GM15510 (cell line): ENCODE measurements around the gene KDSR.

Experiments
- POLR2A ChIP-seq: IDR thresholded peaks from 3 replicates; pipeline ENCODE4 v1.6.1; 2011; ENCODE audit warnings: borderline replicate concordance; ENCODE audit not compliant: insufficient read length; ENCODE audit errors: extremely low read depth

KDSR gene

DNA sequence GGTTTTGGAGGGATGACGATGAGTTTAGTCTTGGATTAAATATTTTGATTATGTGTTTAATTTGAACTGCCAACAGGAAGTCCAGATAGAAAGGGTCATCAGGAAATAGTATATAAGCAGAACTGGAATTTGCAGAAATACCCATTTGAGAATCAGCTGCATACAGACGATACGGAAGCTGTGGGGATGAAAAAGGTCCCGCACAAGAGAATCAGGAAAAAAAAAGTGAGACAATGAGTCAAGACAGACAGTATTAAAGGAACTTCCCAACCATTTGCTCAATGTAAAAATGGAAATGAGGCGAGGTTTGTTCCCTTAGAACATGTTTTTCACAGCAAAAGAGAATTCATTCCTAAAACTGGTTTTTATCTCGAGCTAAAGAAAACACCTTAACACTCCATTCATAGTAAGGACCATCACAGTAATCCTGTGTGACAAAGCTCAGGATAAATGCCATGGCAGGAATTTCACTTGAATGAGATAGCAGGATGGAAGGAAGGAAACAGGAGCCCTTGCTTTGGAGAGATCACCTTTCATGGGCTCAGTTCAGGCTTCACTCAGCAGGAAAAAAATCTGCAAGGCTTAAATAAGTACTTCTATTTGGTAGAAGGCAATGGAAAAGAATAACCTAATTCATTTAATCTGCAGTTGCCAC lies 76.7 kb downstream of the KDSR start:
- no peak for TF ChIP-seq POLR2A

DNA sequence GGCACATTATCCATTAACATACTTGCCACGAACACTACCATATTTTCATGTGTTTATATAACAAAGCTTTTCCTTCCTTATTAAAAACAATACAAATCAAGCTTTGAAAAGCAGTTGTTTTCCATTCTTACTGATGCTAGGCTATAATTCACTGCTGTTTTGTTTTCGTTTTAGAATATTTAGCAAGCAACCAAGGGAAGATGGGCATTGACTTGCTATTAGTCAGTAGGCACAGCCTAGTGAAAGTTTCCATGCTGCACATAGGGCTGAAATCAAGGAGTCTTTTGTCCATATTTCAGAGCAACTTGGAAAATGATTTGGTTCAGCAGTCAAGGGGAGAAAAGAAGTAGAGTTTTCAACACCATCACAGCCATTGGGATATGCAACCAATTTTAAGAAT lies 78.7 kb downstream of the KDSR start:
- TF ChIP-seq POLR2A: no peak

DNA sequence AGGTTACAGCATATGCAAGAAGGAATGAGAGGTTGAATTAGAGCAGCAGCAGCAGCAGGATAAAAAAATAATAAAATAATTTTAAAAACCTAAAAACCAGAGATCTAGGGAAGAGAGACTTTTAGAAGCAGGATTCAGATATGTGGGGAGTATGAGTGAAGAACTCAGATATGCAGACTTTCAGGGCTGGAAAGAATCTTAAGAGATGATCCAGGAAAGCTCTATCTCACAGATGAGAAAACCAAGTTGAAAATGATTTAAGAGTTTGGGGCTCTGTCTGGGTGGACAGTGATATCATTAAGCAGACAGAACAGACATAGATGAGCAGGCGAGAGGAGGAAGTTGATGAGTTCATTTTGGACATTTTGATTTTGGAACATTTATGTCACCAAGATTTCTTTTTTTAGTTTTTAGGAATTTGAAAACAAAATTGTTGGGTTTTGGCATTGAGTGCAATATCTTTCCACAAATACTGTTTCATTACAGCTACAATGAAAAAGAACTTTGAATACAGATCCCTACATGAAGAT lies 79.2 kb downstream of the KDSR start:
- no peak for TF ChIP-seq POLR2A

DNA sequence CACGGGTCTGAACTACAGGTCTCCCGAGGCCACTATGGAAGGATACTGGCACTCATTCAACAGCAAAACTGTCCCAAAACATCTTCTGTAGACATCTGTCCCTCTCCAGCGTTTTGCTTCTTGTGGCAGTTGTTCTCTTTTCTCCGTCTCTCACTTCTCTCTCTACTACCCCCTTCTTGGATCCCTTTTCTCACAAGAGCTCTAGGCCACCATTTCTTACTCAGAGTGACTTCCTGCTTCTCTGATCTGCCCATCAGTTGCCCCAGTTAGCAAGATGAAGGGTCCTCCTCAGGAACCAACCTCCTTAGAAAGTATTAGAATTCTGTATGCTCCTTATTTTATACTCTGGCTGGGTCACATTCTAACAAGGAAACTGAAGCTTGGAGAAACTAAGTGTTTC lies 80.1 kb downstream of the KDSR start:
- TF ChIP-seq POLR2A: no peak

DNA sequence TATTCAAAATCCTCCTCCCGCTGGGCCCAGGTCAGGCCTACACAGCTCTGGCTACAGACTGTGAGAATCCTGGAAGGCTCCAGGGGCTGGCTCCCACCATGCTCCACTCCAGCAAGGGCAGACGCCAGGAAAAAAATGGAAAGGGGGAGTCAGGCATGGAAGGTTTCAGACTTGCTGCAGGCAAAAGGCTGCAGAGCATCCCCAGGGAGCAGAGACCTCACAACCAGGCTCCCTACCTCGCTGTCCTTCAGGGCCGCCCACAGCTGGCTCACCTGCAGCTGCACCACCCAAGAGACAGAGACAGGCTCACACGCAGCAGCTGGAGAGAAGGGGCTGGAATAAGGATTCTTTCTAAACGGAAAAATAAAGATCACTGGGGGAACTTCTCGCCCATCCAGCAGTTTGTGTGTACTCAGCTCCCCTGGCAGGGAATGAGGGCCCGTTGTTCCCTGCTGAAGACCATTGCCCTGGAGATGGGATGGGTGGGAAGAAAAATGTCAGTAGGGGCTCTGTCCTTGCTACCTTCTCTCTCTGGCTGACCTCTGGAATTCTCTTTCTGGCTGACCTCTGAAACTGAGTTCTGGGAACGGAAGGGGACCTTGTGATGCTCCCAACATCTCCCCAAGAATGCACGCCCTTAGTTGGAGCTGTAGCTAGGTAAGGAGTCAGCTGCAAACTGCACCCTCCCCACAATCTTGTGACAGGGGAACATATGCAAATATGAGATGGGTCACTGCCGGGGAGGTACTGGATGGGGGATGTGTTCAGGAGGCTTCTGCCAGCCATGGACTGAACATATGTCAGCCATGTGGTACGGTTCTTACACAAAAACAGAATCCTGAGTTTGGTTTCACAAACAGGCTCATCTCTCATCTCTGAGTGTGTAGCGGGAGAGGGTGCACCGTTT lies 81.9 kb downstream of the KDSR start:
- peak; percentile 19 for TF ChIP-seq POLR2A

DNA sequence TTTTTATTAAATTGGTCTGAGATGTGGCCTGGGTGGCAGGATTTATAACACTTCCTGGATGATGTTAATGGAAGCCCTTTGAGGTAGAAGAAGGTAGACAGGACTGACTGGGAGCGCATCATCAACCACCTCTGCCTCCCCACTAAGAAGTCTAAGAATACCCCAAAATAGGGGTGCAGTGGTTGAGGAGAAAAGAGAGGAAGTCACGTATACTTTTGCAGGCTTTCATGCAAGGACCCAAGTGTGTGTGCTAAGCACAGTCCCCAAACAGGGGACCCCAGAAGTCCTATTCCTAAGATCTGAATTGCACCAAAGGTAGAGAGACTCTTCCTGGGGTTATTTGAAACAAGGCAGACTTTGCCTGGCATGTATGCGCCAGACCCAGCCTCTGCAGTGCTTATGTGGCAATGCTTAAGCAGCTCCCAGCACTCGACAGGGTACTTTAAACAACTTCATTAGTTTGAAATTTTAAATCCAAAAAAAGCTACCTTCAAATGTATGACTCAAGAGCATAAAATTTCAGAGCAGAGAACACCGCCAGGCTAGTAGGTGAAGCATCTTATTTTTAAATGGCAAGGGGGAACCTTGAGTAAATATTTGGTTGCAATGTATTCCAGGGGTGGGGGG lies 82.7 kb downstream of the KDSR start:
- TF ChIP-seq POLR2A: no peak

DNA sequence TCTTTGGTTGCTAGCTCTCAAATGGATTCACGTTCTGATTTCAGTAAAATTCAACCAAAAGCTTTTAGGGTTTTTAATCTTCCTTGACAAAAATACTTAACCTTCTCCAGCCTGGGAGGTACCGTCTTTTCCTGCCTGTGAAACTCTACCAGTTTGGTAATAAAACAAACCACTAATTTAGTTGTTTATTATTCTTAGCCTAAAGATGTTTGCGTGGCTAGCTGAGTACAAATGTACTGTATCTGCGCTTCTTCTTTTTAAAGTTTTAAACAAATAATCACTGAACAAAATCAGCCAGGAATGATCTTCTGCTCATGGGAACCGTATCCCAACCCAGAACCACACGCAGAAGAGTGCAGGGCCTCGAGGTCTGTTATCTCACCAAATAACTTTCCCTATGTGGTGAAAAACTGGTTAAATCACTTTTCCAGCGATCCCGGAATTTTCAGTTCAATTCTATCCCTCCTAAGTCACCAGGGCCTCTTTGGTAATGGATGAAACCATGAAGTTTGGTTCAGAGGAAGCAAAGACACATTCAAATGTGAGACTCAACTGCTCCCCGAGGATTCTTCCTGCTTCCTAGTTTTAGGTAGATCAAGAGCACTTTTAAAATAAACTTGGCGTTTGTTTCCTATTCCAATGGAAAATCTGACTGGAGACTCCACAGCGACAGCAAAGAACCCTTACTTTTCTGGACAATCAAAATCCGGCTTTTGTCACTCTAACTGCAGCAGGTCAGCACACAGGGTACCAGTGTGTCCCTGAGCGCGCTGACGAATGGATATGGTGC lies 83.5 kb downstream of the KDSR start:
- no peak for TF ChIP-seq POLR2A

DNA sequence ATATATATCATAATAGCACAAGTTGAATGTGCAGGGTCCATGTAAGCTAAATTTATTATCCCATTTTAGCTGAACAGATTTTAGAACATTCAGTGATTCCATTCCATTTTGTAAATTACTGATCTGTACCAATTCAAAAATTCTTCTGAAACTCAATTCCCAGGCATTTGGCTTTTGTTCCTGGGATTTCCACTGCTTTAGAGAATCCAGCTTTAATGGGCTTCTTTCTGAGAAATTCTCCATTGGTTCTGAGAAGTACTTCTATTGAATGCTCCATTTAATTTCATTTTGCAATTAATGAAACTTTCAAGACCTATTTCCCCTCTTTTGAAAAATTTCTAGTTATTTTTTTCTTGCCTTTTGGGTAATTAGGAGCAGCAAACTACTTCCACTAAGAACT lies 84.2 kb downstream of the KDSR start:
- TF ChIP-seq POLR2A: no peak
